ENCODE results near the gene DNAH3.

DNA sequence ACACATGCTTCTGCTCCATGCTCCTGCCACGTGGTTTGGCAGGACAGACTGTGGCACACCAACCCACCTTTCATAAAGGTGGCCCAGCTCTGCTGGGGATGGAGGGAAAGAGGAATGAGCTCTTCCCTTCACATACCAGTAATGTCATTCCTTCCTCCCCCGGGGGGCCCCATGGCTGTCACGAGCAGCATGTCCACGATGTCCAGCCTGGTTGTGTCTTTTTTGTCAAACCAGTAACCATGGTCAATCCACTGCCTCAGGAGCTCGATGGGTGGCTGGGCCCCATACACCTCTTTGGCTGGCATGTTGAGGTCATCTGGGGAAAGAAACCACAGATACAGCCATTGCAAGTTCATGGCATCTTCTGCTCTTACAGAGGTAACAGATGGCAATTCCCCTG lies 153.5 kb downstream of the DNAH3 start:
- TF ChIP-seq CTCF (IDR thresholded peaks at IDR 0.05) (no peak), POLR2A (IDR thresholded peaks at IDR 0.05) (no peak)
